GM10248 (cell line): ENCODE data around the gene MAP7D1.

Experiments used
- CTCF ChIA-PET: fragments of 300-600 bp; sonication (Branson Sonifier 250); formaldehyde crosslinking; extraction: SDS; loops from one replicate; lab custom pipeline; 2021; ENCODE audit warnings: antibody characterized with exemption; lab: Yijun Ruan, JAX
- POLR2A ChIA-PET: fragments of 350-650 bp; sonication (Branson Sonifier 250); formaldehyde crosslinking; extraction: SDS; loops from one replicate; lab custom pipeline; 2020; ENCODE audit warnings: antibody characterized with exemption; lab: Yijun Ruan, JAX
- DNase-seq: peaks from one replicate; pipeline ENCODE4 v3.0.0; 2012; ENCODE audit errors: extremely low spot score
- CTCF ChIP-seq: IDR thresholded peaks from 2 replicates; pipeline ENCODE4 v1.5.1; 2012; ENCODE audit warnings: mild to moderate bottlenecking, low read depth; ENCODE audit errors: extremely low read depth, missing control alignments, control extremely low read depth

Gene MAP7D1

DNA sequence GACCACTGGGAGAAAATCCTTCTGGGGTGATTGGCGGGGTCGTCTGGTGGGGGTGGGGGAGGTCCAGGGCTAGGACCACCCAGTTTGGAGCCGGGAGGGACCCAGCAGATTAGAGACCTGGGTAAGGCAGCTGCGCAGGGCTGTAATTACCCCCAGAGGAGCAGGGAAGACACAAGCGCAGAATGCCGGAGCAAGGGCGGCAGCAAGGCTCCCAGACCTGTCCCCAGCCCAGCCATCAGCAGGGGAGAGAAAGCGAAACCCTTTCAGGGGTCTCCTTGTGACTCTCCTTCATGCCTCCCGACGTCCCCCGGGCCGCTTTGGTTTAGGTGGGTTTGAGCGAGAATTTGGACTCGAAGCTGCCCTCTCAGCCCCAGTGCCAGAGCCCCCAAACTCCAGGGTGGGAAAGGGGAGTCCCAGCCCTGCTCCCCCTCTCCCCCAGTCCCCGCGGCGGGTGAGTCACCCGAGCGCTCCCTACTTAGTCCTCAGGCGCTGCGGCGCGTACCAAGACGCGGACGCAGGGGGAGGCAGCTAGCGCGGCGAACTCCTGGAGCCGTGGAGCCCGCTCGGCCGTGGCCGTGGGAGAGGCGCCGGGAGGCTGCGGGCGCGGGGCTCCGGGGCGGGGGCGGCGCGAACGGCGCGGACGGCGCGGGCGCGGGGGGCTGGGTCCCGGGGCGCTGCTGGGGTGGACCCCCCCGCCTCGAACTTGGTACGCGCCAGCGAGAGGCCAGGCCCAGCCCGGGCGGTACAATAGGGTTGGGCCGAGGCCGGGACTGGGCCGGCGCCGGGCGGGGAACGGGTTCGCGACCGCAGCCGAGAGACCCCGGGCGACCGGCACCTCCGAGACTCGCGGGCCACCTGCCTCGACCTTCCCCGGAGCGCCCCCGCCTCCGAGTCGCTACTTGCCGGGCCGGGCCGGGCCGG is at the start of gene MAP7D1:
TSS of gene MAP7D1 (plus strand) at position 753 of the 921 bp plus-strand sequence. CDS start 258 bp downstream, outside the sequence.
- ChIA-PET POLR2A (interaction anchor here (0.8 kb wide), 1 partner anchor 24 kb away, joined by 3 read pairs; no protein-coding TSS in a partner anchor), CTCF (interaction anchor here (0.9 to 2.6 kb wide), 3 partner anchors 21 to 130 kb away, joined by 3 to 12 read pairs (median 7); no protein-coding TSS in a partner anchor)
- no peak for TF ChIP-seq CTCF
- peak; percentile 87 for DNase-seq

- no peak for DNase-seq
- ChIA-PET CTCF (interaction anchor here (1.2 to 19.1 kb wide), 5 partner anchors 20 to 180 kb away, joined by 3 to 226 read pairs (median 4); no protein-coding TSS in a partner anchor), POLR2A (no interaction called here)
- TF ChIP-seq CTCF = no peak
These were observed 49.7 kb upstream of the MAP7D1 start for GRCh38 chr1:36106269-36106668.

DNA sequence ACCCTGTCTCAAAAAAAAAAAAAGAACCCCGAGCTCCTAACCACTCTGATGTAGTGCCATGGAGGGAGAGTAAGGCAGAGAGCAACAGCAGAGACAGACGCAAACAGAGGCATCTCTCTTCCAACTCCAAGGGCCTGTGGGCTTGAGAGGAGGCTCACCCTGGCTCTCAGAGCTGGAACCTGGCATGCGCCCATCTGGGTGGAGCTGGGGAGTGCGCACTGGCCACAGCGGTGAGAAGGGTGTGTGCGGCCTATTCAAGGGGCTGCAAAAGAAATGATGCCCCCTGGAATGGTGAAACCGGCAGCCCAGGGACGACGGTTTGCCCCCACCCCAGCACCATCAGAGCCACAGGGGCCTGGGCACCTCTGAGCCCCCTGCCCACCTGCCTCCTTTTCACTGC is 48.6 kb upstream of the MAP7D1 start:
- TF ChIP-seq CTCF = no peak
- no peak for DNase-seq
- ChIA-PET POLR2A (interaction anchor here (0.6 kb wide), 1 partner anchor 20 kb away, joined by 3 read pairs; no protein-coding TSS in a partner anchor), CTCF (interaction anchor here (1.2 to 19.1 kb wide), 4 partner anchors 21 to 81 kb away, joined by 3 to 226 read pairs (median 9); no protein-coding TSS in a partner anchor)

DNA sequence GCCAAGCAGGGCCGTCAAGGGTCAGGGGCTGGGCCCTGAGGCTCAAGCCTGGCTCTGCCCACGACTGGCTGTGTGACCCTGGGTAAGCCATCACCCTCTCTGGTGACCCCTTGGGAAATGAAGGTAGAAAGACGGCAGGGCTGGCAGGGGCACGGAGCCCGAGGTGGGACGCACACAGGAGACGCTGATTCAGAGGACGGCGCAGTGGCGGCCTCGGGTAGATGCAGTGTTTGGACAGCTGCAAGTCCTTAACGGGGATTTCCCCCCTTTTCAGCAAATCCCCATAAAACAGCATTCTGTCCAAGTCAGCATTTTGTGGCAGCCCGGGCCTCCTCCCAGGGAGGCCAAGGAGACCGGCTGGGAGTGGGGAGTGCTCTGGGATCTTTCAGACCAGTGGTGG is 47.6 kb upstream of the MAP7D1 start:
- no peak for DNase-seq
- POLR2A ChIA-PET = no interaction called here
- CTCF ChIA-PET = no interaction called here
- TF ChIP-seq CTCF = no peak

- ChIA-PET CTCF (interaction anchor here (1.0 to 2.1 kb wide), 4 partner anchors 10 to 176 kb away, joined by 4 to 5 read pairs (median 4); no protein-coding TSS in a partner anchor), POLR2A (no interaction called here)
- DNase-seq = no peak
- TF ChIP-seq CTCF = no peak
These were observed 46.8 kb upstream of the MAP7D1 start for GRCh38 chr1:36109041-36109679.

DNA sequence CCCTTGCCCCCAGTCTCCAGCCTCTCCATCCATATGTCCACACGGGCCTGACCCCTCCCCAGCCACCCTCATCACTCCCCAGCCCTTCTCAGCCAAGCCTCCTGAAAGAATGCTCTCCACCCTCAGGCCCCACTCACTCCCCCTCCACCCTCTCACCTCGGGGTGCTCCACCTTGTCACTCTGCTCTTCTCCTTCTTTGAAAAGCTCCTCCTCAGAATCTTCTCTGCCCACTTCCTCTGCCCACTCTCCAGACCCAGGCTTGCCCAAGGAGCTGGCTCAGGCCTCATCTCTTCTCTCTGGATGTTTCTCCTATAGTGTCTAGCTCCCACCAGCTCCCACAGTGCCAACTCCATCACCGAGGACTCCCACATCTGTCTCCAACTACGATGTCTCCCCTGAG is 44.8 kb upstream of the MAP7D1 start:
- ChIA-PET POLR2A (no interaction called here), CTCF (interaction anchor here (0.9 to 2.1 kb wide), 3 partner anchors 9 to 20 kb away, joined by 3 to 5 read pairs (median 5); no protein-coding TSS in a partner anchor)
- no peak for TF ChIP-seq CTCF
- no peak for DNase-seq
